ENCODE measurements around the gene GAS5.

The GAS5 gene

DNA sequence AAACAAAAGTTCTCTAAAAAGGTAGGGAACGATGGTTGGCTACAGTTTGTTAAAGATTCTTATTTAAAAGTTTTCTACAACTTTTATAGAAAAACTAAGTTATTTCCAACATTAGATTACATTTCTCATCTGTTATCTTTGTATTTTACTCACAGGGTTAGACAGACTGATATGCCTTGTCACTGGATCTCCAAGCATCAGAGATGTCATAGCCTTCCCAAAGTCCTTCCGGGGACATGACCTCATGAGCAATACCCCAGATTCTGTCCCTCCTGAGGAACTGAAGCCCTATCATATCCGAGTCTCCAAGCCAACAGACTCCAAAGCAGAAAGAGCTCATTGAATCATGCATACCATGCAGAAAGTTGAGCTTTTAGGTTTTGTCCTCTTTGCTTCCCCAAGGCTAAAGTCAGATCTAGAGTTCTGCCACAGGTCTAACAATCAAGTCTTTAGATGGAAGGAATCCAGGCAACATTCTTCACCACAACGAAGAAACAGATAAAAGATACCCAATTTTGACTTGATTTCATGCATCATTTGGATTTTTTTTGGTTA lies 10.3 kb downstream of the GAS5 start:
- no peak overlapping the region for H3K4me3 ChIP-seq (ENCODE audit: low read depth, low read length)
- no peak overlapping the region for H3K27ac ChIP-seq
- peaks cover 96% of the 10 kb centered on the region for H3K36me3 ChIP-seq
- no peaks in the 10 kb centered on the region for H3K27me3 ChIP-seq (ENCODE audit: insufficient read depth, low read depth, severe bottlenecking)
- TF ChIP-seq CTCF (IDR thresholded peaks at IDR 0.05; ENCODE audit: low read depth, low read length), result no peak
- DNase-seq, result no peak
- no peaks in the 10 kb centered on the region for H3K9me3 ChIP-seq (ENCODE audit: severe bottlenecking)

GRCh38 chr1:173856903-173857302 lies 10.9 kb downstream of the GAS5 start:
- peaks cover 94% of the 10 kb centered on the region for H3K36me3 ChIP-seq
- H3K27ac ChIP-seq, result no peak overlapping the region
- no peak for DNase-seq
- no peak overlapping the region for H3K4me3 ChIP-seq (ENCODE audit: low read depth, low read length)
- no peak for TF ChIP-seq CTCF (IDR thresholded peaks at IDR 0.05; ENCODE audit: low read depth, low read length)
- H3K9me3 ChIP-seq (ENCODE audit: severe bottlenecking), result no peaks in the 10 kb centered on the region
- no peaks in the 10 kb centered on the region for H3K27me3 ChIP-seq (ENCODE audit: insufficient read depth, low read depth, severe bottlenecking)

DNA sequence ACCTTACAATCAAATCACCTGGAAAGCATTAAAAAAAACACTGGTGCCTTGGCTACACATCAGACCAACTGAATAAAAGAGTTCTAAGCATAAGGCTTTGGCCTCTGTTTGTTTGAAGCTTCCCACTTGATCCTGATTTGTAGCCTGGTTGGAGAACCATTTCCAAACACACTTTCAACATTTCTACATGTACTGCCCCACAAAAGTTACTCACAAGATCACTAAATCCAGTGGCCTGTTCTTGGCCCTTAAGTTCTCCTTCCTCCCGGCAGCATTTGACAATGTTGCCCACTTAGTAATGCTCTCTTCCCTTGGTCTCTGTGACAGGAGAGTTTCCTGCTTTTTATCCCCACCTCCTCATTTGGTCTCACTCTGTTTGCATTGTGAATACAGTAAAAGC lies 11.8 kb downstream of the GAS5 start:
- TF ChIP-seq CTCF (IDR thresholded peaks at IDR 0.05; ENCODE audit: low read depth, low read length), result no peak
- H3K27ac ChIP-seq, result no peak overlapping the region
- no peaks in the 10 kb centered on the region for H3K27me3 ChIP-seq (ENCODE audit: insufficient read depth, low read depth, severe bottlenecking)
- no peak for DNase-seq
- H3K36me3 ChIP-seq, result peaks cover 92% of the 10 kb centered on the region
- no peak overlapping the region for H3K4me3 ChIP-seq (ENCODE audit: low read depth, low read length)
- no peaks in the 10 kb centered on the region for H3K9me3 ChIP-seq (ENCODE audit: severe bottlenecking)

DNA sequence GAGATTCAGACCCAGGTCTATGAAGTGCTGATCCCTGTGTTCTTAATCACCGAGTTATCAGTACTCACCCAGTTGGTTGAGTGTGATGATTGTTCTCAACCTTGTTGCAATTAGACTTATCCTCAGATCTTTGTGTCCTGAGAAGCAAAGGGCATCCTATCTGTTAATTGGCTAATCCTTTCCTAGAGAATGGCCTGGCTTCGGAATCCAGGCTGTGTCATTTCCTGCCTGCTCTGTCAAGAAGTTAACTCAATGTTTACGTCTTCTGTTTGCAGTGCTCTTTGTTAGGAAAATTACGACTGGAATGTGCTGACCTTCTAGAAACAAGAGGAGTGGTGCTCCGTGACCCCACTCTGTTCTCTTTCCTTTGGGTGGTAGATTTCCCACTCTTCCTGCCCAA lies 14.7 kb downstream of the GAS5 start:
- Histone ChIP-seq H3K36me3 (peaks cover 79% of the 10 kb centered on the region), H3K27ac (no peak overlapping the region), H3K9me3 (ENCODE audit: severe bottlenecking) (no peaks in the 10 kb centered on the region), H3K4me3 (ENCODE audit: low read depth, low read length) (no peak overlapping the region), H3K27me3 (ENCODE audit: insufficient read depth, low read depth, severe bottlenecking) (no peaks in the 10 kb centered on the region)
- TF ChIP-seq CTCF (IDR thresholded peaks at IDR 0.05; ENCODE audit: low read depth, low read length), result no peak
- DNase-seq, result no peak

DNA sequence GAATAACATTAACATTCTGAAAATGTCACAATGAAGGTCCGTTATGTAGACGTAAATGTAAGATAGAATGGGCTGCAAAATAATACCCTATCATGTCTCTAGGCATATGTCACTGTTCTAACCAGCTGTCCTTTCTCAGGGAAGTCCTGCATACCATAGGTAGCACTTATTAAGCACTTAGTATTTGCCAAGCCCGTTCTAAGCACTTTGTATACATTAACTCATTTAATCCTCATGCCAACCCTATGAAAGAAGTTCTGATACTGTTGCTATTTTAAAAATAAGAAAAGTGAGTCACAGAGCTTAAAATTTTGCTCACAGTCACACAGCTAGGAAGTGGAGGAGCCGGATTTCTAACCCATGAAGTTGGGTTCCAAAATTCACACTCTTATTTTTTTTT lies 15.7 kb downstream of the GAS5 start:
- peaks cover 72% of the 10 kb centered on the region for H3K36me3 ChIP-seq
- H3K27me3 ChIP-seq (ENCODE audit: insufficient read depth, low read depth, severe bottlenecking), result no peaks in the 10 kb centered on the region
- no peaks in the 10 kb centered on the region for H3K9me3 ChIP-seq (ENCODE audit: severe bottlenecking)
- TF ChIP-seq CTCF (IDR thresholded peaks at IDR 0.05; ENCODE audit: low read depth, low read length), result no peak
- DNase-seq, result no peak
- H3K27ac ChIP-seq, result no peak overlapping the region
- H3K4me3 ChIP-seq (ENCODE audit: low read depth, low read length), result no peak overlapping the region

DNA sequence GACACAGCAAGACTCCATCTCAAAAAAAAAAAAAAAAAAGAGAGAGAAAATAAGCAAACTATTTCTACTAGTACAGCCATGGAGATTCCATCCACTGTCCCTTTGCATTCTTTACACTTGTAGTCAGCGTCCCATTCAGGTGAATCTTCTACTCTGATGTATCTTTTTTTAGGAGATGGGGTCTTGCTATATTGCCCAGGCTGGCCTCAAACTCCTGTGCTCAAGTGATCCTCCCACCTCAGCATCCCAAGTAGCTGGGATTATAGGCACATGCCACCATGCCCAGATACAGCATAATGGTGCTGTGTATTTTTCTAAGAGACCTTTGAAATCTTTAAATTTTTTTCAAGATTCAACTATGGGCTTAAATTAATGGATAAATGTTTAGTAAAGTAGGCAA lies 35.0 kb downstream of the GAS5 start:
- H3K4me3 ChIP-seq (ENCODE audit: low read depth, low read length), result no peak overlapping the region
- TF ChIP-seq CTCF (IDR thresholded peaks at IDR 0.05; ENCODE audit: low read depth, low read length), result no peak
- no peaks in the 10 kb centered on the region for H3K9me3 ChIP-seq (ENCODE audit: severe bottlenecking)
- H3K36me3 ChIP-seq, result peaks cover 60% of the 10 kb centered on the region
- no peaks in the 10 kb centered on the region for H3K27me3 ChIP-seq (ENCODE audit: insufficient read depth, low read depth, severe bottlenecking)
- DNase-seq, result no peak
- no peak overlapping the region for H3K27ac ChIP-seq
